ENCODE results near the gene CMTM6.

CMTM6 gene

DNA sequence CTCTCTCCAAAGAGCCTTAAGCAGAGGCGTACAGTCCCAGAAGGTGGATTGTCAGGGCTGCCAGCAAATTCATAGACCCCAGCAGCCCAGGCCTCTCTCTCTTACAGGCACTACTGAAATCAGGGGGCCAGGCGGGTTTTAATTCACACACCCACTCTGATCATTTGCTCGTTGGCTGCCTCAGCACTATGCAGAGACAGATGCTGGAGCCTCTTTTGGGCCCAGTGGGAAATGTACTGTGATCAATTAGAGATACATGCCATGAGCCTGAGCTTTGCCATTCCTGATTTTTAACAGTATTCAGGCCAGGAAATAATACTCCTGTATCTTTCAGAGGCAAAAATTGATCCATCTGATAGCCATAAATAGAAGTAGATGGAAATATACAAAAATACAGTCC is 53.0 kb downstream of the CMTM6 start:
- no peak overlapping the region for H3K4me3 ChIP-seq (ENCODE audit: control insufficient read depth in 1 of 7, extremely low read depth in 1 of 7, insufficient read depth in 4 of 7, low read depth in 2 of 7, low read length in 6 of 7)
- no peaks in the 10 kb centered on the region for H3K27me3 ChIP-seq (replicated peaks in 2 of 5; ENCODE audit: control insufficient read depth in 4 of 5, insufficient read depth in 5 of 5, low read length in 4 of 5)
- no peak overlapping the region for H3K27ac ChIP-seq (ENCODE audit: insufficient read depth in 1 of 2, low read depth in 1 of 2, low read length in 2 of 2, poor library complexity in 1 of 2, severe bottlenecking in 2 of 2)
- ChIA-PET POLR2A (no interaction called here), CTCF (interaction anchor here (1.1 to 3.1 kb wide), 5 partner anchors 9 to 75 kb away, joined by 3 to 19 read pairs (median 10); no protein-coding TSS in a partner anchor)
- no peak for DNase-seq
- no peaks in the 10 kb centered on the region for H3K4me1 ChIP-seq (ENCODE audit: control extremely low read depth in 1 of 4, control insufficient read depth in 4 of 4, insufficient read depth in 4 of 4, low read length in 3 of 4)
- WGBS (ENCODE audit: insufficient coverage): 100% methylated on average over 1 of the region's 3 CpGs
- H3K36me3 ChIP-seq (ENCODE audit: control insufficient read depth in 4 of 4, insufficient read depth in 4 of 4, low read length in 3 of 4): peaks cover 11 to 74% (median 53%) of the 10 kb centered on the region in 4 experiments
- H3K9me3 ChIP-seq (ENCODE audit: control extremely low read depth in 1 of 5, control insufficient read depth in 4 of 5, insufficient read depth in 2 of 5, low read depth in 1 of 5, low read length in 4 of 5): peaks cover 0 to 9% (median 2%) of the 10 kb centered on the region in 5 experiments

DNA sequence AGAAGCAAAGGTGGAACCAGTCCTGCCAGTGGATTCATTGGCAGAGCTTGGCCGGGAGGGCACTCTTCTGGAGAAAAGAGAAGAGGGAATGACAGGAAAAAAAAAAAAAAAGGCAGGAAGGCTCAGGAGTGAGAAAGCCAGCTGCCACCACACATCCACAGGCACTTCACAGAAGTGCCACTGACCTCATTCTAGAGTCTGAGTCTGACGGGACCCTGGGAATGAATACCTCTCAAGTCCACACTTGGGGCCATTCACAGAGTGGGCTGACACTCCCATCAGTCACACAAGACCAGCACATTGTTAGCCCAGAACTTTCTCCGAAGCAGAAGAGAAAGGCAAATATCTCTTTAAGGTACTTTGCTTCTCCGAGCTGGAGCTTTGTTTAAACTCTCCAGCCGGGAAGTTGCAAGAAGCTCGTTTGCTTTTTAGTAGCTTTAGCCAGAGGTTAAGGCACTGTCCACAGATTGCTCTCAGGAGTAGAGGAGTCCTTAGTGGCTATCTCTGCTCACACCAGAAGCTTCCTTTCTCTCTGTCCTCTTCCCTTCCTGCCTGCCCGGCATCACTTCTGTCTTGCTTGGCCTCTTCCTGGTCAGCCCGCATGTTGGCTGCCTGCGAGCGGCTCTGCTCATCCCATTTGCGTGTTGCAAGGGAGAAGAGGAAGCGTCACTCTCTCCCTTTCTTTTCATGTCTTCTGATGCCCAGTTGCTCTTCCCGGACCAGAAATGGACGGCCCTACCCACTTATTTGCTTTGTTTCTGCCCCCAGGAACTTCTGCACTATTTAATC is 53.8 kb downstream of the CMTM6 start:
- 86% methylated on average over 12 of the region's 14 CpGs for WGBS (ENCODE audit: insufficient coverage)
- no peak overlapping the region for H3K27ac ChIP-seq (ENCODE audit: insufficient read depth in 1 of 2, low read depth in 1 of 2, low read length in 2 of 2, poor library complexity in 1 of 2, severe bottlenecking in 2 of 2)
- POLR2A ChIA-PET: no interaction called here
- CTCF ChIA-PET: interaction anchor here (1.0 to 3.1 kb wide), 4 partner anchors 8 to 74 kb away, joined by 3 to 19 read pairs (median 6); no protein-coding TSS in a partner anchor
- no peak for DNase-seq
- H3K4me3 ChIP-seq (ENCODE audit: control insufficient read depth in 1 of 7, extremely low read depth in 1 of 7, insufficient read depth in 4 of 7, low read depth in 2 of 7, low read length in 6 of 7): no peak overlapping the region
- no peaks in the 10 kb centered on the region for H3K4me1 ChIP-seq (ENCODE audit: control extremely low read depth in 1 of 4, control insufficient read depth in 4 of 4, insufficient read depth in 4 of 4, low read length in 3 of 4)
- H3K36me3 ChIP-seq (ENCODE audit: control insufficient read depth in 4 of 4, insufficient read depth in 4 of 4, low read length in 3 of 4): peaks cover 16 to 69% (median 49%) of the 10 kb centered on the region in 4 experiments
- peaks cover 0 to 9% (median 2%) of the 10 kb centered on the region in 5 experiments for H3K9me3 ChIP-seq (ENCODE audit: control extremely low read depth in 1 of 5, control insufficient read depth in 4 of 5, insufficient read depth in 2 of 5, low read depth in 1 of 5, low read length in 4 of 5)
- H3K27me3 ChIP-seq (replicated peaks in 2 of 5; ENCODE audit: control insufficient read depth in 4 of 5, insufficient read depth in 5 of 5, low read length in 4 of 5): no peaks in the 10 kb centered on the region

DNA sequence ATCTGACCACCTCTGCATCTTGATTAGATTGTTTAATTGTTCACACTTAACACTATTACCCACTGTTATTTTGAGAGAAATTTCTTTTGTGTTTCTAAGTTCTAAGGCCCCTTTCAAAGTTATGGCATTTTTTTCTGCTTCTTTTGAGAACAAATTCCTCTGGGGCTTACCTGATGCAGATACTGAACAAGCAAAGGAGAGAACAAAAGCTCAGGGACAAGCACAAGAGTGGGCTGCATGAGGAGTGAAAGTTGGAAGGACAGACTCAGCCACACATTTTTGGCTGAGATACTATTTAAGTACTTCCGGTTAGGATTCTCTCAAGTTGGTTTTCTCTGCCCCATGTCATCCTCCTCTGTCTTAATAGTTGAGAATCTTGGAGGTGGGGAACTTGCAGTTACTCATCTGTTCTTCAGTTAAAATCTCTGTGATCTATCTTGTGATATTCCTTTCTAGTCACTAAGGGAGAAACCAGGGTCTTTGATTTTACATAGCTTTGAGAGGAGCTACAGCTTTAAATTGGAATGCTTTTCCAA is 54.7 kb downstream of the CMTM6 start:
- POLR2A ChIA-PET: no interaction called here
- Histone ChIP-seq H3K27me3 (replicated peaks in 2 of 5; ENCODE audit: control insufficient read depth in 4 of 5, insufficient read depth in 5 of 5, low read length in 4 of 5) (no peaks in the 10 kb centered on the region), H3K36me3 (ENCODE audit: control insufficient read depth in 4 of 4, insufficient read depth in 4 of 4, low read length in 3 of 4) (peaks cover 13 to 67% (median 51%) of the 10 kb centered on the region in 4 experiments), H3K4me3 (ENCODE audit: control insufficient read depth in 1 of 7, extremely low read depth in 1 of 7, insufficient read depth in 4 of 7, low read depth in 2 of 7, low read length in 6 of 7) (no peak overlapping the region), H3K4me1 (ENCODE audit: control extremely low read depth in 1 of 4, control insufficient read depth in 4 of 4, insufficient read depth in 4 of 4, low read length in 3 of 4) (no peaks in the 10 kb centered on the region), H3K9me3 (ENCODE audit: control extremely low read depth in 1 of 5, control insufficient read depth in 4 of 5, insufficient read depth in 2 of 5, low read depth in 1 of 5, low read length in 4 of 5) (peaks cover 0 to 9% (median 2%) of the 10 kb centered on the region in 5 experiments), H3K27ac (ENCODE audit: insufficient read depth in 1 of 2, low read depth in 1 of 2, low read length in 2 of 2, poor library complexity in 1 of 2, severe bottlenecking in 2 of 2) (no peak overlapping the region)
- CTCF ChIA-PET: interaction anchor here (1.0 to 3.1 kb wide), 2 partner anchors 13 to 21 kb away, joined by 3 to 19 read pairs; no protein-coding TSS in a partner anchor
- WGBS (ENCODE audit: insufficient coverage): no CpG with 5 or more reads among the region's 1 CpG
- no peak for DNase-seq

DNA sequence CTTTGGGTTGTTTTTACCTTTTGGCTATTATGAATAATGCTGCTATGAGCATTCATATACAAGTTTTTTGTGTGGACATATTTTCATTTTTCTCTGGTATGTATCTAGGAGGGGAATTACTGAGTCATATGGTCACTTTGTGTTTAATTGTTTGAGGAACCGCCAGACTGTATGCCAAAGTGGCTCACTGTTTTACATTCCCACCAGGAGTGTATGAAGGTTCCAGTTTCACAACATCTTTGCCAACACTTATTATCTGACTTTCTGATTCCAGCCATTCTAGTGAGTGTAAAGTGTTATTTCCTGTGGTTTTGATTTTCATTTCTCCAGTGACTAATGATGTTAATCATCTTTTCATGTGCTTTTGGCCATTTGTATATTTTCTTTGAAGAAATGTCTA is 59.2 kb downstream of the CMTM6 start:
- H3K9me3 ChIP-seq (ENCODE audit: control extremely low read depth in 1 of 5, control insufficient read depth in 4 of 5, insufficient read depth in 2 of 5, low read depth in 1 of 5, low read length in 4 of 5): peaks cover 0 to 9% (median 2%) of the 10 kb centered on the region in 5 experiments
- H3K4me1 ChIP-seq (ENCODE audit: control extremely low read depth in 1 of 4, control insufficient read depth in 4 of 4, insufficient read depth in 4 of 4, low read length in 3 of 4): peaks cover 0 to 7% (median under 1%) of the 10 kb centered on the region in 4 experiments
- DNase-seq: peak in 1 of 3 donors; percentile 19
- H3K27ac ChIP-seq (ENCODE audit: insufficient read depth in 1 of 2, low read depth in 1 of 2, low read length in 2 of 2, poor library complexity in 1 of 2, severe bottlenecking in 2 of 2): no peak overlapping the region
- WGBS (ENCODE audit: insufficient coverage): 100% methylated on average over 1 of the region's 1 CpG
- ChIA-PET CTCF (interaction anchor here (0.8 to 1.3 kb wide), 3 partner anchors 11 to 24 kb away, joined by 3 to 4 read pairs (median 3); no protein-coding TSS in a partner anchor), POLR2A (no interaction called here)
- H3K36me3 ChIP-seq (ENCODE audit: control insufficient read depth in 4 of 4, insufficient read depth in 4 of 4, low read length in 3 of 4): peaks cover 10 to 49% (median 23%) of the 10 kb centered on the region in 4 experiments
- no peak overlapping the region for H3K4me3 ChIP-seq (ENCODE audit: control insufficient read depth in 1 of 7, extremely low read depth in 1 of 7, insufficient read depth in 4 of 7, low read depth in 2 of 7, low read length in 6 of 7)
- H3K27me3 ChIP-seq (replicated peaks in 2 of 5; ENCODE audit: control insufficient read depth in 4 of 5, insufficient read depth in 5 of 5, low read length in 4 of 5): no peaks in the 10 kb centered on the region

DNA sequence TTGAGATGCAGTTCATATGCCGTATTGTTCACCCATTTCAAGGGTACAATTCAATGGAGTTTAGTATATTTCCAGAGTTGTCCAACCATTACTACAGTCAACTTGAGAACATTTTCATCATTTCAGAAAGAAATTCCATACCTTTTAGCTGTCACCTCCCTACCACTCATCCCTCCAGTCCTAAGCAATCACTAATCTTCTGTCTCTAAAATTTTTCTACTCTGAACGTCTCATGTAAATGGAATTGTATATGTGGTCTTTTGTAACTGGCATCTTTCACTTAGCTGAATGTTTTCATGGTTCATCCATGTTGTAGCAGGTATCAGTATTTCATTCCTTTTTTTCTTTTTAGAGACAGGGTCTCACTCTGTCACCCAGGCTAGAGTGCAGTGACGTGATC is 59.9 kb downstream of the CMTM6 start:
- POLR2A ChIA-PET: no interaction called here

DNA sequence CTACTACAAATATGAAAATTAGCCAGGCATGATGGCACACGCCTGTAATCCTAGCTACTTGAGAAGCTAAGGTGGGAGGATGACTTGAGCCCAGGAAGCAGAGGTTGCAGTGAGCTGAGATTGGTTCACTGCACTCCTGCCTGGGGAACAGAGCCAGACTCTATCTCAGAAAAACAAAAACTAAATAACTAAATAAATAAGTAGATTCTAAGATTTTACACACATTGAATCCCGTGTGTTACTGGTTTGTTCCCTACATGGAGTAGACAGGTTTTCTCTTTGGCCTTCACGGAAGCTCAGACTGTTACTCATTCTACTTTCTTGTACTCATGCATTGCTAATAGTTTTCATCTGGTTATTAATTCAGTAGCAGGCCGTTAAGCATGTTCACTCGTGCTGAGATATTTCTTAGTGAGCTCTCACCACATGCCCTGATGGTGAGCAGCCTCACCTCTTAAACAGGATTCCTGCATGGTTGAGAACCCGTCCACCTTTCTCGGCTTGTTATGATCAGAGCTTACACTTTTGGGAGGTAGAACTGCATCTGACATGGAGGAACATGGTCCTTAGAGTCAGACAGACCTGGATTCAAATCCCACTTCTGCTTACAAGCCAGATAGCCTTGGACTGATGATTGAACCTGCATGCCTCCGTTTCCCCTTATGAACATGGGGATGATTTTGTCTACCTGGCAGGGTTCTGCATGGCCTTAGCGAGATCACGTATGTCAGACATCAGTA is 61.9 kb downstream of the CMTM6 start:
- H3K27me3 ChIP-seq (replicated peaks in 2 of 5; ENCODE audit: control insufficient read depth in 4 of 5, insufficient read depth in 5 of 5, low read length in 4 of 5): no peaks in the 10 kb centered on the region
- CTCF ChIA-PET: interaction anchor here (0.7 to 3.1 kb wide), 8 partner anchors 9 to 590 kb away, joined by 3 to 10 read pairs (median 4); no protein-coding TSS in a partner anchor
- 100% methylated on average over 6 of the region's 10 CpGs for WGBS (ENCODE audit: insufficient coverage)

More for the DNA sequence above, 59.9 kb downstream of the CMTM6 start:
- no peak for DNase-seq
- Histone ChIP-seq H3K27ac (ENCODE audit: insufficient read depth in 1 of 2, low read depth in 1 of 2, low read length in 2 of 2, poor library complexity in 1 of 2, severe bottlenecking in 2 of 2) (no peak overlapping the region), H3K9me3 (ENCODE audit: control extremely low read depth in 1 of 5, control insufficient read depth in 4 of 5, insufficient read depth in 2 of 5, low read depth in 1 of 5, low read length in 4 of 5) (peaks cover 0 to 9% (median 2%) of the 10 kb centered on the region in 5 experiments), H3K4me1 (ENCODE audit: control extremely low read depth in 1 of 4, control insufficient read depth in 4 of 4, insufficient read depth in 4 of 4, low read length in 3 of 4) (peaks cover 0 to 12% (median 3%) of the 10 kb centered on the region in 4 experiments), H3K36me3 (ENCODE audit: control insufficient read depth in 4 of 4, insufficient read depth in 4 of 4, low read length in 3 of 4) (peaks cover 6 to 42% (median 19%) of the 10 kb centered on the region in 4 experiments), H3K27me3 (replicated peaks in 2 of 5; ENCODE audit: control insufficient read depth in 4 of 5, insufficient read depth in 5 of 5, low read length in 4 of 5) (no peaks in the 10 kb centered on the region), H3K4me3 (ENCODE audit: control insufficient read depth in 1 of 7, extremely low read depth in 1 of 7, insufficient read depth in 4 of 7, low read depth in 2 of 7, low read length in 6 of 7) (no peak overlapping the region)
- WGBS (ENCODE audit: insufficient coverage): 94% methylated on average over 2 of the region's 3 CpGs
- CTCF ChIA-PET: interaction anchor here (0.9 to 1.5 kb wide), 4 partner anchors 10 to 18 kb away, joined by 3 to 4 read pairs (median 3); no protein-coding TSS in a partner anchor

More for the DNA sequence above, 61.9 kb downstream of the CMTM6 start:
- POLR2A ChIA-PET: no interaction called here
- Histone ChIP-seq H3K36me3 (ENCODE audit: control insufficient read depth in 4 of 4, insufficient read depth in 4 of 4, low read length in 3 of 4) (peaks cover 4 to 41% (median 15%) of the 10 kb centered on the region in 4 experiments), H3K4me3 (ENCODE audit: control insufficient read depth in 1 of 7, extremely low read depth in 1 of 7, insufficient read depth in 4 of 7, low read depth in 2 of 7, low read length in 6 of 7) (no peak overlapping the region), H3K4me1 (ENCODE audit: control extremely low read depth in 1 of 4, control insufficient read depth in 4 of 4, insufficient read depth in 4 of 4, low read length in 3 of 4) (peaks cover 0 to 18% (median 7%) of the 10 kb centered on the region in 4 experiments), H3K27ac (ENCODE audit: insufficient read depth in 1 of 2, low read depth in 1 of 2, low read length in 2 of 2, poor library complexity in 1 of 2, severe bottlenecking in 2 of 2) (no peak overlapping the region), H3K9me3 (ENCODE audit: control extremely low read depth in 1 of 5, control insufficient read depth in 4 of 5, insufficient read depth in 2 of 5, low read depth in 1 of 5, low read length in 4 of 5) (peaks cover 0 to 5% (median 0%) of the 10 kb centered on the region in 5 experiments)
- no peak for DNase-seq
